22Rv1 (cell line): ENCODE measurements around the gene LRRC55.

ENCODE experiments used
- H3K27ac ChIP-seq: fragments of 450-650 bp; 2 replicates; pipeline ENCODE4 v1.5.1; 2017
- ZFX ChIP-seq: fragments of 450-650 bp; IDR thresholded peaks from 2 replicates; pipeline ENCODE4 v1.6.1; 2017; ENCODE audit warnings: antibody characterized with exemption, borderline replicate concordance
- TF ChIP-seq, protein P1 (sequence below): fragments of 450-650 bp; IDR thresholded peaks from 2 replicates; pipeline ENCODE4 v1.5.1; 2017; ENCODE audit warnings: mild to moderate bottlenecking

The LRRC55 gene

GRCh38 chr11:57202281-57202680, 20.5 kb downstream of the LRRC55 start:
- TF ChIP-seq ZFX = no peak
- TF ChIP-seq, protein P1, sequence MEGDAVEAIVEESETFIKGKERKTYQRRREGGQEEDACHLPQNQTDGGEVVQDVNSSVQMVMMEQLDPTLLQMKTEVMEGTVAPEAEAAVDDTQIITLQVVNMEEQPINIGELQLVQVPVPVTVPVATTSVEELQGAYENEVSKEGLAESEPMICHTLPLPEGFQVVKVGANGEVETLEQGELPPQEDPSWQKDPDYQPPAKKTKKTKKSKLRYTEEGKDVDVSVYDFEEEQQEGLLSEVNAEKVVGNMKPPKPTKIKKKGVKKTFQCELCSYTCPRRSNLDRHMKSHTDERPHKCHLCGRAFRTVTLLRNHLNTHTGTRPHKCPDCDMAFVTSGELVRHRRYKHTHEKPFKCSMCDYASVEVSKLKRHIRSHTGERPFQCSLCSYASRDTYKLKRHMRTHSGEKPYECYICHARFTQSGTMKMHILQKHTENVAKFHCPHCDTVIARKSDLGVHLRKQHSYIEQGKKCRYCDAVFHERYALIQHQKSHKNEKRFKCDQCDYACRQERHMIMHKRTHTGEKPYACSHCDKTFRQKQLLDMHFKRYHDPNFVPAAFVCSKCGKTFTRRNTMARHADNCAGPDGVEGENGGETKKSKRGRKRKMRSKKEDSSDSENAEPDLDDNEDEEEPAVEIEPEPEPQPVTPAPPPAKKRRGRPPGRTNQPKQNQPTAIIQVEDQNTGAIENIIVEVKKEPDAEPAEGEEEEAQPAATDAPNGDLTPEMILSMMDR = no peak
- no peak overlapping the region for H3K27ac ChIP-seq

- TF ChIP-seq ZFX = no peak
- TF ChIP-seq, protein P1 = no peak
Observed at GRCh38 chr11:57203359-57203758, 21.6 kb downstream of the LRRC55 start.

GRCh38 chr11:57203882-57204480, 22.2 kb downstream of the LRRC55 start:
- no peak overlapping the region for H3K27ac ChIP-seq
- no peak for TF ChIP-seq ZFX
- TF ChIP-seq, protein P1 = no peak

More at GRCh38 chr11:57203359-57203758, 21.6 kb downstream of the LRRC55 start:
- H3K27ac ChIP-seq = no peak overlapping the region

GRCh38 chr11:57205041-57205641, 23.4 kb downstream of the LRRC55 start:
- H3K27ac ChIP-seq = no peak overlapping the region
- TF ChIP-seq, protein P1 = no peak
- TF ChIP-seq ZFX = no peak

DNA sequence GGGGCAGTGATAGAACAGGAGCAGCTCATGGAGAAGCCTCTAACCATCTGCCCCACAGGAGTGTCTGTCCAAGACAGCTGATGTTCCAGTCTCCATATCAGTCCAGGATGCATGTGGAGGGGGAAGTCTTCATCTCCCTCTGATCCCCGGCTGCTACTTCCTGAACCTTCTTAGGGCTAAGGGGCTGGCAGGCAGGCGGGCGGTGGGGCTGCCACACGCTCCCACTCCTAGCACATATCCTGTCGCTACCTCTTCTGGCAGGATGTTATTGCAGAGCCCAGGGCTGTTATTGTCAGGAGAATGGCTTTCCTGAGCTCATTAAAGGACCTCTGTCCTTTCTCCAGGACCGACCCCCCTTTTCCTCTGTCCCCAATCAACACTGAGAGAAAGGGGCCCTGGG, 25.4 kb downstream of the LRRC55 start:
- TF ChIP-seq ZFX = no peak
- TF ChIP-seq, protein P1 = no peak

GRCh38 chr11:57210781-57211180, 29.0 kb downstream of the LRRC55 start:
- TF ChIP-seq, protein P1 = no peak
- TF ChIP-seq ZFX = no peak
- no peak overlapping the region for H3K27ac ChIP-seq

More for the DNA sequence above, 25.4 kb downstream of the LRRC55 start:
- H3K27ac ChIP-seq = no peak overlapping the region

DNA sequence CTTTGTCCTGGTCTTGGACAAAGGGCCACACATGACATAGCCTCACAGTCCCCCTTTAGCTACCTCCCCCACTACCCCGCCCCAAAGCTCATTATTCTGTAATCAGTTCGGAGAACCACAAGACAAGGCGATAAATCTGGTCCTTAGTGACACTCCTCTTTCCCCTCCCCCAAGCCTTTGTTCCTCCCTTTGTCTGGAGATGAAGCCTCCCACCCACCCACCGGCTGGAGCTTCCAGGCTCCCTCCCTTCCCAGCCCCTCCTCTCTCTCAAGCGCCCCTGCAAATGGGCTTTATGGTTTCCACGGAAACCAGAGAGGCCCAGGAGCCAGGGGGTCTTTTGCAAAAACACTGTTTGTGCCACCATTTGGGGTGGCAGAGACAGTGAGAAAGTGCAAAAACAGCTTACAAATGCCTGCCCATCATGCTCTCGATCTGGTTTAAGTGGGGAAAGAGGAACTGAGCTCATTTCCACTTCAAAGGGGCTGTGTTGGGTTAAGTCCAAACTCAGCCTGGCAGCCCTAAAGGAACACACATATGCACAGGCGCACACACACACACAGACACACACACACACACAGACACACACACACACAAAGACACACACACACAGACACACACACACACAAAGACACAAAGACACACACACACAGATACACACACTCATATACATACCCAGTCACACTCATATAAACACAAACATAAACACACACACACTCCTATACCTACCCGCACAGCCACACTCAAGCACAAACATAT, 31.8 kb downstream of the LRRC55 start:
- TF ChIP-seq ZFX = no peak
- TF ChIP-seq, protein P1 = no peak
- H3K27ac ChIP-seq = no peak overlapping the region
